Stimulated activated CD8-positive, alpha-beta memory T cell treated with anti-CD3 and anti-CD28 coated beads, Interleukin-7, amount 100 ng/mL, for 48 hours (primary cell): Measurements from ENCODE around the gene HK2.

Experiments
- DNase-seq, 2 donors: peaks; one replicate each; pipeline ENCODE4 v3.0.0-alpha.2; 2020; ENCODE audit warnings: low read depth in 1 of 2; ENCODE audit errors: extremely low read depth in 1 of 2

Gene HK2

GRCh38 chr2:74856599-74856998, 22.7 kb downstream of the HK2 start:
- DNase-seq, result no peak

- DNase-seq, result no peak
These were observed 23.3 kb downstream of the HK2 start for GRCh38 chr2:74857215-74857614.

GRCh38 chr2:74857725-74858124, 23.8 kb downstream of the HK2 start:
- DNase-seq, result no peak

GRCh38 chr2:74858281-74858680, 24.4 kb downstream of the HK2 start:
- no peak for DNase-seq

GRCh38 chr2:74860079-74860478, 26.2 kb downstream of the HK2 start:
- no peak for DNase-seq

- DNase-seq, result no peak
These were observed 26.6 kb downstream of the HK2 start for GRCh38 chr2:74860521-74860920.

GRCh38 chr2:74861531-74861930, 27.6 kb downstream of the HK2 start:
- no peak for DNase-seq

- DNase-seq, result no peak
These were observed 28.4 kb downstream of the HK2 start for GRCh38 chr2:74862020-74862964.

GRCh38 chr2:74863802-74864248, 29.9 kb downstream of the HK2 start:
- no peak for DNase-seq

- DNase-seq, result no peak
These were observed 31.1 kb downstream of the HK2 start for GRCh38 chr2:74864728-74865722.

- DNase-seq, result no peak
These were observed 32.1 kb downstream of the HK2 start for GRCh38 chr2:74865770-74866674.

GRCh38 chr2:74867841-74868658, 34.1 kb downstream of the HK2 start:
- no peak for DNase-seq

- DNase-seq, result no peak
These were observed 35.6 kb downstream of the HK2 start for GRCh38 chr2:74869517-74869916.

- no peak for DNase-seq
These were observed 37.0 kb downstream of the HK2 start for GRCh38 chr2:74870951-74871350.

GRCh38 chr2:74871414-74871813, 37.5 kb downstream of the HK2 start:
- DNase-seq, result no peak

GRCh38 chr2:74872389-74872836, 38.5 kb downstream of the HK2 start:
- DNase-seq, result no peak

GRCh38 chr2:74873012-74873665, 39.2 kb downstream of the HK2 start:
- DNase-seq, result no peak

GRCh38 chr2:74873678-74874640, 40.0 kb downstream of the HK2 start:
- no peak for DNase-seq
